GM12878 (cell line): ENCODE results near the gene PORCN. TPM values are rescaled to one million over a fixed set of nuclear protein-coding genes. Genes with fewer than 3 reads are reported as not detected.

Experiments used
- CBX5 ChIP-seq: sonication (generic); IDR thresholded peaks from 2 replicates; pipeline ENCODE4 v1.6.1; 2016; ENCODE audit warnings: low read depth, moderate library complexity, mild to moderate bottlenecking, inconsistent platforms
- CHD4 ChIP-seq: fragments of 200-600 bp; sonication (generic); IDR thresholded peaks from 2 replicates; pipeline ENCODE4 v1.6.1; 2016; ENCODE audit warnings: mild to moderate bottlenecking
- CREM ChIP-seq: IDR thresholded peaks from 2 replicates; pipeline ENCODE4 v1.6.1; 2014; ENCODE audit warnings: antibody characterized with exemption, low read depth
- CTCF ChIP-seq, 3 experiments: IDR thresholded peaks in 2 of 3; conservative IDR thresholded peaks in 1 of 3; 2 replicates each; pipeline ENCODE4 v1.5.1; 2011; ENCODE audit warnings: low read depth in 3 of 3, low read length in 3 of 3, mild to moderate bottlenecking in 3 of 3, control low read depth in 2 of 3, moderate library complexity in 2 of 3, inconsistent platforms in 1 of 3, mixed read lengths in 1 of 3; ENCODE audit not compliant: control insufficient read depth in 2 of 3, insufficient read depth in 1 of 3; ENCODE audit errors: extremely low read depth in 1 of 3
- E2F4 ChIP-seq: IDR thresholded peaks from 2 replicates; pipeline ENCODE4 v1.6.1; 2012; ENCODE audit warnings: low read depth, low read length, improper control_type of control experiment
- EP300 ChIP-seq, 2 experiments: fragments of 150-350 bp in 1 of 2; IDR thresholded peaks; 2 replicates each; pipeline ENCODE4 v1.6.1; 2011 to 2012; ENCODE audit warnings: low read depth in 2 of 2, low read length in 2 of 2, borderline replicate concordance in 1 of 2, improper control_type of control experiment in 1 of 2, inconsistent platforms in 1 of 2; ENCODE audit not compliant: control insufficient read depth in 1 of 2
- ETV6 ChIP-seq, 2 experiments: fragments of 450-650 bp in 1 of 2; IDR thresholded peaks in 1 of 2; conservative IDR thresholded peaks in 1 of 2; 2 replicates each; pipeline ENCODE4 v1.6.1; 2014; ENCODE audit warnings: antibody characterized with exemption in 1 of 2, borderline replicate concordance in 1 of 2, low read depth in 1 of 2, mild to moderate bottlenecking in 1 of 2, moderate library complexity in 1 of 2
- IKZF2 ChIP-seq, 2 experiments: fragments of 450-650 bp; IDR thresholded peaks; 2 replicates each; pipeline ENCODE4 v1.6.1; 2017; ENCODE audit warnings: mild to moderate bottlenecking in 2 of 2, moderate library complexity in 2 of 2
- MTA2 ChIP-seq: fragments of 450-650 bp; IDR thresholded peaks from 2 replicates; pipeline ENCODE4 v1.6.1; 2016; ENCODE audit warnings: low read depth, mild to moderate bottlenecking, moderate library complexity
- MYC ChIP-seq: IDR thresholded peaks from 2 replicates; pipeline ENCODE4 v1.6.1; 2011; ENCODE audit warnings: mild to moderate bottlenecking, low read length, moderate library complexity, inconsistent platforms; ENCODE audit not compliant: insufficient read depth, insufficient replicate concordance, insufficient read length, severe bottlenecking
- PAX5 ChIP-seq: IDR thresholded peaks from 2 replicates; pipeline ENCODE4 v1.6.1; 2011; ENCODE audit warnings: low read depth, low read length, borderline replicate concordance
- PKNOX1 ChIP-seq: fragments of 450-650 bp; IDR thresholded peaks from 2 replicates; pipeline ENCODE4 v1.6.1; 2016; ENCODE audit warnings: mild to moderate bottlenecking
- POLR2AphosphoS5 ChIP-seq: IDR thresholded peaks from 2 replicates; pipeline ENCODE4 v1.6.1; 2011; ENCODE audit warnings: mild to moderate bottlenecking, low read length, inconsistent platforms
- RELA ChIP-seq: fragments of 450-650 bp; IDR thresholded peaks from 2 replicates; pipeline ENCODE4 v1.8.0; 2014; ENCODE audit warnings: borderline replicate concordance; ENCODE audit not compliant: partially characterized antibody
- SMARCA5 ChIP-seq: fragments of 450-650 bp; IDR thresholded peaks from 2 replicates; pipeline ENCODE4 v1.6.1; 2017; ENCODE audit warnings: mild to moderate bottlenecking
- SP1 ChIP-seq: IDR thresholded peaks from one replicate; pipeline ENCODE4 v1.6.1; 2011; ENCODE audit warnings: low read depth, low read length
- TAF1 ChIP-seq: IDR thresholded peaks from 2 replicates; pipeline ENCODE4 v1.6.1; 2011; ENCODE audit warnings: mild to moderate bottlenecking, low read depth, low read length, borderline replicate concordance
- TCF12 ChIP-seq: IDR thresholded peaks from 2 replicates; pipeline ENCODE4 v1.6.1; 2011; ENCODE audit warnings: low read depth, mild to moderate bottlenecking, low read length
- YBX1 ChIP-seq: fragments of 450-650 bp; IDR thresholded peaks from 2 replicates; pipeline ENCODE4 v1.6.1; 2016; ENCODE audit warnings: antibody characterized with exemption
- polyA plus RNA-seq, 11 experiments: library from polyadenylated mRNA; depleted of rRNA in 4 of 11; unstranded in 6 of 11; stranded (reverse) in 5 of 11; fragments of >200 nt; fragmentation: Nextera tagmentation in 4 of 11; fragmentation: Illumina TruSeq in 1 of 11; extraction: Ambion mirVana in 4 of 11; extraction: Trizol in 1 of 11; gene quantifications; 1 replicate in 1 of 11; 2 replicates in 10 of 11; pipeline versions ENCODE4 v1.2.1 to v1.2.3, GENCODE V29; 2011 to 2016; ENCODE audit warnings: inconsistent platforms in 2 of 11, missing spikeins in 2 of 11, low read depth in 1 of 11
- total RNA-seq, 4 experiments: library from RNA; depleted of rRNA in 3 of 4; stranded (reverse); fragments of >200 nt in 3 of 4; fragmentation: Illumina TruSeq in 1 of 4; extraction: Trizol in 1 of 4; gene quantifications; 2 replicates each; pipeline versions ENCODE4 v1.2.1 to v1.2.3, GENCODE V29; 2013 to 2021
- TF ChIP-seq, protein P1 (sequence below): fragments of 150-350 bp; IDR thresholded peaks from 2 replicates; pipeline ENCODE4 v1.6.1; 2014; ENCODE audit warnings: mild to moderate bottlenecking, low read depth, low read length

Gene PORCN
- total and polyA plus RNA-seq, 10 of the 15 experiments (the other 5 are each of a cell fraction or from before 2014, with no cell fraction given): 0.27 to 21.0 (median 14.1) TPM

DNA sequence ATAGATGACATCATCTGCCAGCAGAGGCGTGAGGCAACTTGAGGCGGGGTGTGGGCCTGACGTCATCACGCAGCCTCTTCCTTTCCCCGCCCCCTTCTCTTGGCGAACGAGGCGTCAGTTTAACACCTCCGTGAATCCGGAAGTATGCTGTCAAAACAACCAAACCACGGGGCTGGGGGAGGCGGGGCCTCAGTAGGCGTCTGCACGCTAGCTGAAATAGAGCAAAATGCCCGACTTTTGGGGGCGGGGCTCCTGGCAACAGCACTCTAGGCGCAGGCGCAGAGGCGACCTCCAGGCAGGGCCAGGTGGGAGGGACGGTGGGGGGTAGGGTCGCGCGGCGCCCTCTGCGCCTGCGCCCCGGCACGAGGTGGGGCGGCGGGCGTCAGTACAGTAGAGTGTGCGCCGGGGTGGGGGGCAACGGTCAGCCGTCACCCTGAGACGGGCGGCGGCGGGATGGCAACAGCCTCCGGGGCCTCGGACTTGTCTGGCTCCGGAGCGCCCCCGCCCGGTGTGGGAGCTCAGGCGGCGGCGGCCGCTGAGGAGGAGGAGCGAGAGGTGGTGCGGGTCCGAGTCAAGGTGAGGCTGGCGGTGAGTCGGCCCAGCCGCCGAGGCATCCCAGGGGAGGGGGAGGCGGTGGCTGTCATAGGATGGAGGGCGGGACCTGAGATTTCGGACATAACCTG is 30.7 kb downstream of the PORCN start, which contains the start of gene TBC1D25 (continued):
- TF ChIP-seq, protein P1, sequence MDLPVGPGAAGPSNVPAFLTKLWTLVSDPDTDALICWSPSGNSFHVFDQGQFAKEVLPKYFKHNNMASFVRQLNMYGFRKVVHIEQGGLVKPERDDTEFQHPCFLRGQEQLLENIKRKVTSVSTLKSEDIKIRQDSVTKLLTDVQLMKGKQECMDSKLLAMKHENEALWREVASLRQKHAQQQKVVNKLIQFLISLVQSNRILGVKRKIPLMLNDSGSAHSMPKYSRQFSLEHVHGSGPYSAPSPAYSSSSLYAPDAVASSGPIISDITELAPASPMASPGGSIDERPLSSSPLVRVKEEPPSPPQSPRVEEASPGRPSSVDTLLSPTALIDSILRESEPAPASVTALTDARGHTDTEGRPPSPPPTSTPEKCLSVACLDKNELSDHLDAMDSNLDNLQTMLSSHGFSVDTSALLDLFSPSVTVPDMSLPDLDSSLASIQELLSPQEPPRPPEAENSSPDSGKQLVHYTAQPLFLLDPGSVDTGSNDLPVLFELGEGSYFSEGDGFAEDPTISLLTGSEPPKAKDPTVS: no peak
- TF ChIP-seq RELA (no peak), PAX5 (no peak), SMARCA5 (peak; percentile 61; the same call in 1 of the 2 replicates), ETV6 (conservative IDR thresholded peaks at IDR 0.05 in 1 of 2, IDR thresholded peaks at IDR 0.05 in 1 of 2; ENCODE audit: borderline replicate concordance in 1 of 2, low read depth in 1 of 2) (no peak), CREM (peak; percentile 89), EP300 (IDR thresholded peaks at IDR 0.05; ENCODE audit: borderline replicate concordance in 1 of 2, control insufficient read depth in 1 of 2, low read depth in 2 of 2, low read length in 2 of 2) (peak in 1 of 2 experiments; percentile 67; a peak in 1 of 4 replicates), SP1 (no peak), IKZF2 (IDR thresholded peaks at IDR 0.05) (no peak), YBX1 (no peak), CHD4 (no peak), POLR2AphosphoS5 (no peak), TAF1 (no peak), CBX5 (no peak), PKNOX1 (peak; percentile 46; the same call in 1 of the 2 replicates), TCF12 (0 out of 2 replicates have a peak, but pooled peaks have one; percentile 7), MTA2 (no peak), MYC (no peak), E2F4 (no peak), CTCF (IDR thresholded peaks at IDR 0.05 in 2 of 3, conservative IDR thresholded peaks at IDR 0.05 in 1 of 3; ENCODE audit: control insufficient read depth in 2 of 3, extremely low read depth in 1 of 3, insufficient read depth in 1 of 3, low read depth in 3 of 3, low read length in 3 of 3) (peak; percentile 27 to 37 (median 28); a peak in 4 of 6 replicates)
